KOPT-K1 (cell line): ENCODE data around the gene BICDL2.
"Not testable (repeated sequence)": the region's sequence is repeated elsewhere in the genome, so short reads cannot be mapped to it uniquely, and the experiment has no call there.

Experiments used
- H3K27ac ChIP-seq: fragments of 200-600 bp; sonication (generic); 2 replicates; pipeline ENCODE4 v1.5.1; 2016; ENCODE audit warnings: antibody characterized with exemption, mild to moderate bottlenecking, low read depth, low read length; ENCODE audit not compliant: poor library complexity, severe bottlenecking
- H3K36me3 ChIP-seq: fragments of 200-600 bp; sonication (generic); 2 replicates; pipeline ENCODE4 v1.5.1; 2017; ENCODE audit warnings: antibody characterized with exemption, mild to moderate bottlenecking, low read length, moderate library complexity; ENCODE audit not compliant: insufficient read depth
- H3K9me3 ChIP-seq: fragments of 200-600 bp; sonication (generic); 2 replicates; pipeline ENCODE4 v1.5.1; 2017; ENCODE audit warnings: antibody characterized with exemption, low read length, mild to moderate bottlenecking; ENCODE audit not compliant: insufficient read depth, poor library complexity, severe bottlenecking

The BICDL2 gene

GRCh38 chr16:3071655-3072054 is 34.9 kb upstream of the BICDL2 start:
- peak overlapping the region; percentile 69 for H3K27ac ChIP-seq
- peaks cover 28% of the 10 kb centered on the region for H3K36me3 ChIP-seq
- no peaks in the 10 kb centered on the region for H3K9me3 ChIP-seq

GRCh38 chr16:3070608-3071111 is 33.9 kb upstream of the BICDL2 start:
- Histone ChIP-seq H3K27ac (peak overlapping the region; percentile 69), H3K36me3 (peaks cover 28% of the 10 kb centered on the region), H3K9me3 (no peaks in the 10 kb centered on the region)

GRCh38 chr16:3069146-3069545 is 32.4 kb upstream of the BICDL2 start:
- H3K9me3 ChIP-seq, result not testable (repeated sequence)
- Histone ChIP-seq H3K27ac (peak overlapping the region; percentile 69), H3K36me3 (peaks cover 28% of the 10 kb centered on the region)

- Histone ChIP-seq H3K9me3 (no peaks in the 10 kb centered on the region), H3K36me3 (peaks cover 28% of the 10 kb centered on the region), H3K27ac (peak overlapping the region; percentile 76)
These were observed 31.7 kb upstream of the BICDL2 start for GRCh38 chr16:3068487-3068886.

GRCh38 chr16:3066440-3066748 is 29.6 kb upstream of the BICDL2 start:
- peak overlapping the region; percentile 76 for H3K27ac ChIP-seq
- H3K9me3 ChIP-seq, result no peaks in the 10 kb centered on the region
- H3K36me3 ChIP-seq, result peaks cover 28% of the 10 kb centered on the region

- Histone ChIP-seq H3K27ac (peak overlapping the region; percentile 76), H3K36me3 (peaks cover 28% of the 10 kb centered on the region), H3K9me3 (no peaks in the 10 kb centered on the region)
These were observed 29.1 kb upstream of the BICDL2 start for GRCh38 chr16:3065742-3066439.

- H3K36me3 ChIP-seq, result peaks cover 28% of the 10 kb centered on the region
These were observed 28.5 kb upstream of the BICDL2 start, which contains the start of gene IL32 for GRCh38 chr16:3065069-3065741. Gene IL32 (plus strand): TSS chr16:3065640. CDS start chr16:3065812, 172 bp downstream.

GRCh38 chr16:3063625-3064386 is 27.1 kb upstream of the BICDL2 start:
- Histone ChIP-seq H3K36me3 (peaks cover 17% of the 10 kb centered on the region), H3K9me3 (no peaks in the 10 kb centered on the region), H3K27ac (no peak overlapping the region)

More at GRCh38 chr16:3065069-3065741, 28.5 kb upstream of the BICDL2 start, which contains the start of gene IL32:
- Histone ChIP-seq H3K27ac (peak within 1 kb of the TSS; percentile 76), H3K9me3 (no peaks in the 10 kb centered on the region)

GRCh38 chr16:3062553-3062952 is 25.8 kb upstream of the BICDL2 start:
- H3K27ac ChIP-seq, result no peak overlapping the region
- no peaks in the 10 kb centered on the region for H3K9me3 ChIP-seq
- peaks cover 4% of the 10 kb centered on the region; the same call in 1 of the 2 replicates for H3K36me3 ChIP-seq

GRCh38 chr16:3060339-3061127 is 23.8 kb upstream of the BICDL2 start:
- Histone ChIP-seq H3K27ac (peak overlapping the region; percentile 80), H3K36me3 (no peaks in the 10 kb centered on the region; the same call in 1 of the 2 replicates), H3K9me3 (no peaks in the 10 kb centered on the region)

- Histone ChIP-seq H3K36me3 (no peaks in the 10 kb centered on the region; the same call in 1 of the 2 replicates), H3K9me3 (no peaks in the 10 kb centered on the region), H3K27ac (peak overlapping the region; percentile 80)
These were observed 23.0 kb upstream of the BICDL2 start for GRCh38 chr16:3059723-3060242.

- Histone ChIP-seq H3K36me3 (peaks cover 2% of the 10 kb centered on the region; the same call in 1 of the 2 replicates), H3K9me3 (no peaks in the 10 kb centered on the region), H3K27ac (peak overlapping the region; percentile 80)
These were observed 22.4 kb upstream of the BICDL2 start for GRCh38 chr16:3059041-3059722.

GRCh38 chr16:3058139-3059030 is 21.6 kb upstream of the BICDL2 start:
- peak overlapping the region; percentile 80 for H3K27ac ChIP-seq
- H3K9me3 ChIP-seq, result no peaks in the 10 kb centered on the region
- H3K36me3 ChIP-seq, result peaks cover 8% of the 10 kb centered on the region; the same call in 1 of the 2 replicates
